Neuronal stem cell (in vitro differentiated cells): ENCODE results near the gene MEGF11.

ENCODE experiments used
- DNase-seq: peaks from one replicate; pipeline ENCODE4 v3.0.0-alpha.2; 2013; ENCODE audit warnings: low spot score
- H2AFZ ChIP-seq: one replicate; pipeline ENCODE4 v1.6.1; 2013; ENCODE audit warnings: mild to moderate bottlenecking, low read length, inconsistent platforms
- H2AK5ac ChIP-seq: 2 replicates; pipeline ENCODE4 v1.6.1; 2013; ENCODE audit warnings: low read depth, mild to moderate bottlenecking, inconsistent platforms, low read length, moderate library complexity, mixed read lengths
- H2BK120ac ChIP-seq: 2 replicates; pipeline ENCODE4 v1.6.1; 2013; ENCODE audit warnings: low read depth, mild to moderate bottlenecking, inconsistent platforms, low read length, moderate library complexity, mixed read lengths
- H2BK12ac ChIP-seq: one replicate; pipeline ENCODE4 v1.6.1; 2013; ENCODE audit warnings: low read length, inconsistent platforms
- H2BK15ac ChIP-seq: 2 replicates; pipeline ENCODE4 v1.6.1; 2013; ENCODE audit warnings: mild to moderate bottlenecking, low read length, inconsistent platforms, mixed read lengths
- H2BK5ac ChIP-seq: one replicate; pipeline ENCODE4 v1.6.1; 2013; ENCODE audit warnings: inconsistent platforms, mild to moderate bottlenecking, low read length, moderate library complexity
- H3K14ac ChIP-seq: one replicate; pipeline ENCODE4 v1.6.1; 2013; ENCODE audit warnings: low read length, inconsistent platforms
- H3K18ac ChIP-seq: 2 replicates; pipeline ENCODE4 v1.6.1; 2013; ENCODE audit warnings: low read length, inconsistent platforms
- H3K23ac ChIP-seq: 2 replicates; pipeline ENCODE4 v1.6.1; 2013; ENCODE audit warnings: low read depth, mild to moderate bottlenecking, mixed read lengths, low read length, inconsistent platforms; ENCODE audit not compliant: poor library complexity
- H3K27ac ChIP-seq: replicated peaks from 3 replicates; pipeline ENCODE4 v1.5.1; 2013; ENCODE audit warnings: low read length, inconsistent platforms
- H3K27me3 ChIP-seq, 3 experiments: 2 replicates each; pipeline ENCODE4 v1.6.1; 2013; ENCODE audit warnings: low read length in 3 of 3, mild to moderate bottlenecking in 2 of 3, inconsistent platforms in 1 of 3, low read depth in 1 of 3, mixed read lengths in 1 of 3, moderate library complexity in 1 of 3; ENCODE audit not compliant: control insufficient read depth in 3 of 3, insufficient read depth in 3 of 3
- H3K36me3 ChIP-seq, 2 donors: replicated peaks in 1 of 2; 2 replicates each; pipeline ENCODE4 v1.6.1; 2013; ENCODE audit warnings: low read length in 2 of 2; ENCODE audit not compliant: control insufficient read depth in 2 of 2, insufficient read depth in 2 of 2
- H3K4ac ChIP-seq: 2 replicates; pipeline ENCODE4 v1.6.1; 2013; ENCODE audit warnings: inconsistent platforms, mild to moderate bottlenecking, low read length, moderate library complexity
- H3K4me1 ChIP-seq, 2 donors: 1 replicate in 1 of 2; 2 replicates in 1 of 2; pipeline ENCODE4 v1.6.1; 2013; ENCODE audit warnings: low read length in 2 of 2, low read depth in 1 of 2; ENCODE audit not compliant: control insufficient read depth in 2 of 2, insufficient read depth in 1 of 2
- H3K4me2 ChIP-seq: one replicate; pipeline ENCODE4 v1.6.1; 2013; ENCODE audit warnings: mild to moderate bottlenecking, low read length, inconsistent platforms; ENCODE audit not compliant: insufficient read depth, poor library complexity, severe bottlenecking
- H3K4me3 ChIP-seq, 2 donors: 2 replicates each; pipeline ENCODE4 v1.5.1; 2013; ENCODE audit warnings: low read length in 2 of 2, mild to moderate bottlenecking in 2 of 2, inconsistent platforms in 1 of 2, moderate library complexity in 1 of 2
- H3K79me1 ChIP-seq: one replicate; pipeline ENCODE4 v1.6.1; 2013; ENCODE audit warnings: low read depth, mild to moderate bottlenecking, inconsistent platforms, low read length, moderate library complexity
- H3K9ac ChIP-seq: one replicate; pipeline ENCODE4 v1.6.1; 2013; ENCODE audit warnings: mild to moderate bottlenecking, low read depth, low read length, inconsistent platforms; ENCODE audit not compliant: poor library complexity
- H3K9me3 ChIP-seq, 2 donors: replicated peaks in 1 of 2; 2 replicates each; pipeline versions ENCODE3 to v1.6.1; 2013; ENCODE audit warnings: low read length in 2 of 2, mild to moderate bottlenecking in 2 of 2, inconsistent platforms in 1 of 2, low read depth in 1 of 2, mixed read lengths in 1 of 2, moderate library complexity in 1 of 2; ENCODE audit not compliant: control insufficient read depth in 2 of 2, insufficient read depth in 1 of 2
- H4K8ac ChIP-seq: one replicate; pipeline ENCODE4 v1.6.1; 2013; ENCODE audit warnings: low read depth, mild to moderate bottlenecking, inconsistent platforms, low read length, moderate library complexity
- H4K91ac ChIP-seq: one replicate; pipeline ENCODE4 v1.6.1; 2013; ENCODE audit warnings: low read length, low read depth, mild to moderate bottlenecking, inconsistent platforms; ENCODE audit not compliant: poor library complexity
- WGBS, 2 donors: extraction: QIAGEN DNeasy Blood & Tissue Kit; methylation state at CpG; one replicate each; pipeline ENCODE4 v1.1.7; 2013; ENCODE audit warnings: missing lambda C conversion rate in 2 of 2, mixed read lengths in 1 of 2; ENCODE audit not compliant: insufficient read length in 2 of 2, insufficient replicate concordance in 1 of 2; ENCODE audit errors: extremely low coverage in 2 of 2; 5-methylcytosine and 5-hydroxymethylcytosine counted together

Gene MEGF11

DNA sequence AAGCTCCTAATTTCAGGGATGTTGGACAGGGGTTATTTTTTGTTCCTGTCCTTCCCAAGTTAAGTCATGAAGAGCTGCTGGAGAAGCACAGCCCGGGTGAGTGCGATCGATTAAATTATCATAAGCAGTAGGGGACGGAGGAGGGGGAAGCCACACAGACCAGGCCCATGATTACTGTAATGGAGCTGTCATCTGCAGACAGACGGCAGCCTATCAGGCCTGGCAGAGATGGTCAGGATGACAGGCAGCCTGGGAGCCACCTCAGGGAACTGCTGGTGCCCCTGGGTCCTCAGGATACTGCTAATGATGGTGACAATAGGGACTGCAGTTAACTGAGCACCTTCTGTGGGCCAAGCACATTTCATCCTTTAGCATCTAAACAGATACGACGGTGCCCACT is 236.6 kb downstream of the MEGF11 start:
- Histone ChIP-seq H3K4me3 (no peak overlapping the region), H3K27me3 (peaks cover 0 to 3% (median 0%) of the 10 kb centered on the region in 3 experiments), H3K18ac (no peak overlapping the region), H3K14ac (no peak overlapping the region), H3K4me1 (peaks cover 0 to 8% of the 10 kb centered on the region in 2 donors), H2BK15ac (peak overlapping the region; percentile 95), H4K8ac (no peak overlapping the region), H2AK5ac (no peak overlapping the region), H2BK12ac (no peak overlapping the region), H3K23ac (no peak overlapping the region), H3K4me2 (no peak overlapping the region), H3K27ac (no peak overlapping the region), H3K9ac (no peak overlapping the region), H3K4ac (no peak overlapping the region), H3K79me1 (no peaks in the 10 kb centered on the region), H4K91ac (no peak overlapping the region), H3K9me3 (no peaks in the 10 kb centered on the region), H3K36me3 (no peaks in the 10 kb centered on the region), H2AFZ (no peak overlapping the region), H2BK5ac (no peak overlapping the region), H2BK120ac (no peak overlapping the region)
- no peak for DNase-seq
- no CpG with 5 or more reads among the region's 7 CpGs for WGBS, 2 donors

DNA sequence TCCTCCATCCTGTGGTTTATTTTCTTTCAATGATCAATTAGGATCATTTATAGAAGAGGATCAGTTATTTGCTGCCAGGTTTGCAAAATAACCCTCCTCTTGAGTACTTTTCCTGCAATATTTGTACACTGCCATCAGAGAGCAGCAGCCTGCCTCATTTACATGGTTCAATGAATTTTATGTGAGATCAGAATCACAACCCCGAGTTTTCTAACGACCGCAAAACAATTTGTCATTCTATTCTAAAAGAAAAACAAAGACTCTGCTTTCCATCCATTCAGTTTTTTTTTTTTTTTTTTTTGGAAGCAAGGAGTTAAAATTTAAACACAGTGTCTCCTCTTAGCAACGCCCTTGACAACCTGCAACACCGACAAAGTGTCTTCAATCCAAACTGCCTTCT is 237.4 kb downstream of the MEGF11 start:
- H3K9ac ChIP-seq = no peak overlapping the region
- H3K27ac ChIP-seq = no peak overlapping the region
- no peak overlapping the region for H2BK15ac ChIP-seq
- no peaks in the 10 kb centered on the region for H3K9me3 ChIP-seq
- no peak for DNase-seq
- no peak overlapping the region for H3K4me3 ChIP-seq
- WGBS, 2 donors = no CpG with 5 or more reads among the region's 5 CpGs
- no peak overlapping the region for H2BK5ac ChIP-seq
- H3K4me2 ChIP-seq = no peak overlapping the region
- H3K27me3 ChIP-seq = peaks cover 0 to 3% (median 0%) of the 10 kb centered on the region in 3 experiments
- no peaks in the 10 kb centered on the region for H3K36me3 ChIP-seq
- no peaks in the 10 kb centered on the region for H3K79me1 ChIP-seq
- no peak overlapping the region for H2AK5ac ChIP-seq
- H3K4me1 ChIP-seq = peaks cover 0 to 10% of the 10 kb centered on the region in 2 donors
- H3K18ac ChIP-seq = no peak overlapping the region
- H3K14ac ChIP-seq = no peak overlapping the region
- no peak overlapping the region for H3K4ac ChIP-seq
- no peak overlapping the region for H4K8ac ChIP-seq
- H2BK120ac ChIP-seq = no peak overlapping the region
- H2AFZ ChIP-seq = no peak overlapping the region
- H4K91ac ChIP-seq = no peak overlapping the region
- H3K23ac ChIP-seq = no peak overlapping the region
- H2BK12ac ChIP-seq = no peak overlapping the region

DNA sequence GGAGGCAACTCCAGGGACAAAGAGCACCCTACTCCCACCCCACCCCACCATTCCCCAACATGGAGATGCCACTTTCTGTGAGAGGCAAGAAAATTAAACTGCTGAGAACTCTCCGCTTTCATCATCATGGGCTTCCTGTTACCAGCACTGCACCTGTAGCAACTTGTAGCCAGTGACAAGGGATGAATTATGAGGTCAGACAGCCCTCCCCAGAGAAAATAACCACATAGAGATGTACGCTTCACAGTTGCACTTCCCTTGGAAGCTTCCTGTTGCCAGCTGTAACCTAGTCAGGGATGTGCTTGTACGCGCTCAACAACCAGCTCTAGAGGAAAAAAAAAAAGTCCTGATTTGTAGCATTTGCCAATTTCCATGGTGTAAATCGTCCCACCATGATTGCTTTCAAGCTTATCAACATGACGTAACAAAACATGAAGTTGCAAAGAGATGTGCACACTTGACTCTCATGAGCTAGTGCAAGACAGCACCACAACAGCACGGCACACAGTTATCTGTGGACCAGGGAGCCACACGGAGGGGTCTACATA is 238.8 kb downstream of the MEGF11 start:
- no peaks in the 10 kb centered on the region for H3K79me1 ChIP-seq
- no peak for DNase-seq
- H3K4me2 ChIP-seq = no peak overlapping the region
- no peak overlapping the region for H4K91ac ChIP-seq
- no peak overlapping the region for H2BK5ac ChIP-seq
- H2AFZ ChIP-seq = no peak overlapping the region
- H3K9ac ChIP-seq = no peak overlapping the region
- H2BK12ac ChIP-seq = no peak overlapping the region
- peaks cover 0 to 8% of the 10 kb centered on the region in 2 donors for H3K4me1 ChIP-seq
- H3K27ac ChIP-seq = no peak overlapping the region
- WGBS, 2 donors = no CpG with 5 or more reads among the region's 8 CpGs
- H3K14ac ChIP-seq = no peak overlapping the region
- H2AK5ac ChIP-seq = no peak overlapping the region
- H4K8ac ChIP-seq = no peak overlapping the region
- H2BK120ac ChIP-seq = no peak overlapping the region
- H3K9me3 ChIP-seq = no peaks in the 10 kb centered on the region
- no peak overlapping the region for H3K18ac ChIP-seq
- H3K4ac ChIP-seq = no peak overlapping the region
- H3K27me3 ChIP-seq = peaks cover 0 to 3% (median 0%) of the 10 kb centered on the region in 3 experiments
- H2BK15ac ChIP-seq = no peak overlapping the region
- no peaks in the 10 kb centered on the region for H3K36me3 ChIP-seq
- no peak overlapping the region for H3K4me3 ChIP-seq
- no peak overlapping the region for H3K23ac ChIP-seq

DNA sequence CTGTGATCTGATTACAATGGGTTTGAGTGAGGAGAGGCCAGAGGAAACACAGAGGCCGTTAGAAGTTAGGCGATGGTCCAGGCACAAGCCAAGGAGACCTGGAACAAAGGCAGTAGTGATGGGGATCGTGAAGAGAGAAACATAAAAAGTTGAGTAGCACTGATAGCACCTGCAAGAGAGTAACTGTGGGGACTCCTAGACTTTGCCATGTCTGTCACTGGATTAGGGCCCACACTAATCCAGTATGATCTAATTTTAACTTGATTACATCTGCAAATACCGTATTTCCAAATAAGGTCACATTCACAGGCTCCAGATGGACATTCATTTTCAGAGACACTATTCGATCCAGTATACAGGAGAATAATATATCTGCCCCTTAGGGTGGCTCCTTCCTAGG is 239.5 kb downstream of the MEGF11 start:
- Histone ChIP-seq H3K79me1 (no peaks in the 10 kb centered on the region), H2AK5ac (no peak overlapping the region), H3K9ac (no peak overlapping the region), H3K36me3 (no peaks in the 10 kb centered on the region), H3K4me1 (peaks cover 0 to 3% of the 10 kb centered on the region in 2 donors), H3K4ac (no peak overlapping the region), H2BK12ac (no peak overlapping the region), H2BK15ac (no peak overlapping the region), H2BK5ac (no peak overlapping the region), H3K27ac (no peak overlapping the region), H3K4me2 (no peak overlapping the region), H3K4me3 (no peak overlapping the region), H3K9me3 (no peaks in the 10 kb centered on the region), H4K8ac (no peak overlapping the region), H3K18ac (no peak overlapping the region), H2AFZ (no peak overlapping the region), H3K27me3 (peaks cover 0 to 3% (median 0%) of the 10 kb centered on the region in 3 experiments), H3K14ac (no peak overlapping the region), H2BK120ac (no peak overlapping the region), H3K23ac (no peak overlapping the region), H4K91ac (no peak overlapping the region)
- no CpG with 5 or more reads among the region's 5 CpGs for WGBS, 2 donors
- no peak for DNase-seq
